IMR-90 (cell line): ENCODE data around the gene TLR6. TPM values are rescaled to one million over a fixed set of nuclear protein-coding genes. Genes with fewer than 3 reads are reported as not detected.

Source experiments
- ATAC-seq: fragments of 200-7000 bp; cut with Tn5 transposase; 2 replicates; pipeline ENCODE4 v1.9.1; 2020; ENCODE audit warnings: low read depth, mild to moderate bottlenecking, moderate library complexity
- BruUV-seq: library from RNA; stranded (reverse); fragments of 400-500 nt; replicated peaks from 2 replicates; lab custom pipeline; 2021; lab: Mats Ljungman, UMichigan
- CTCF ChIA-PET: fragments of 300-600 bp; formaldehyde crosslinking; extraction: SDS; loops from one replicate; lab custom pipeline; 2021; ENCODE audit warnings: antibody characterized with exemption; lab: Yijun Ruan, JAX
- POLR2A ChIA-PET: fragments of 300-600 bp; sonication (Branson Sonifier 250); formaldehyde crosslinking; loops from one replicate; lab custom pipeline; 2022; ENCODE audit warnings: antibody characterized with exemption; ENCODE audit not compliant: unreplicated experiment; lab: Charles Lee
- DNase-seq: peaks from one replicate; pipeline ENCODE4 v3.0.0; 2013
- H2AFZ ChIP-seq: replicated peaks from 2 replicates; pipeline ENCODE3; 2013; ENCODE audit warnings: low read length, mild to moderate bottlenecking; ENCODE audit not compliant: poor library complexity
- H2AK5ac ChIP-seq: 2 replicates; pipeline ENCODE4 v1.6.1; 2013; ENCODE audit warnings: low read depth, low read length, inconsistent platforms
- H2AK9ac ChIP-seq: replicated peaks from 2 replicates; pipeline ENCODE3; 2013; ENCODE audit warnings: mild to moderate bottlenecking, low read depth, low read length, moderate library complexity; ENCODE audit not compliant: poor library complexity
- H2BK120ac ChIP-seq: 2 replicates; pipeline ENCODE4 v1.6.1; 2013; ENCODE audit warnings: low read depth, low read length, inconsistent platforms
- H2BK15ac ChIP-seq: 3 replicates; pipeline ENCODE4 v1.6.1; 2013; ENCODE audit warnings: low read depth, low read length, inconsistent platforms
- H2BK20ac ChIP-seq: 2 replicates; pipeline ENCODE4 v1.6.1; 2013; ENCODE audit warnings: low read depth, mild to moderate bottlenecking, inconsistent platforms, low read length, moderate library complexity
- H2BK5ac ChIP-seq: 2 replicates; pipeline ENCODE4 v1.6.1; 2013; ENCODE audit warnings: mild to moderate bottlenecking, low read depth, low read length, inconsistent platforms; ENCODE audit not compliant: poor library complexity, severe bottlenecking
- H3K14ac ChIP-seq: replicated peaks from 2 replicates; pipeline ENCODE4 v1.6.1; 2013; ENCODE audit warnings: low read depth, low read length, inconsistent platforms
- H3K18ac ChIP-seq: 2 replicates; pipeline ENCODE4 v1.6.1; 2013; ENCODE audit warnings: low read depth, low read length, control low read depth
- H3K23ac ChIP-seq: 2 replicates; pipeline ENCODE4 v1.6.1; 2013; ENCODE audit warnings: low read depth, low read length, inconsistent platforms
- H3K27ac ChIP-seq: 2 replicates; pipeline ENCODE4 v1.5.1; 2013; ENCODE audit warnings: mild to moderate bottlenecking, control low read depth, low read length; ENCODE audit not compliant: insufficient read depth
- H3K27me3 ChIP-seq: 2 replicates; pipeline ENCODE4 v1.6.1; 2013; ENCODE audit warnings: low read length; ENCODE audit not compliant: control insufficient read depth, insufficient read depth
- H3K36me3 ChIP-seq: 2 replicates; pipeline ENCODE4 v1.6.1; 2013; ENCODE audit warnings: low read length, mixed read lengths; ENCODE audit not compliant: control insufficient read depth, insufficient read depth
- H3K4ac ChIP-seq: 2 replicates; pipeline ENCODE4 v1.6.1; 2013; ENCODE audit warnings: low read depth, low read length, inconsistent platforms
- H3K4me1 ChIP-seq: 2 replicates; pipeline ENCODE4 v1.6.1; 2013; ENCODE audit warnings: low read length, mixed read lengths; ENCODE audit not compliant: control insufficient read depth, insufficient read depth
- H3K4me2 ChIP-seq: 2 replicates; pipeline ENCODE4 v1.6.1; 2013; ENCODE audit warnings: low read depth, mild to moderate bottlenecking, control low read depth, low read length, moderate library complexity
- H3K4me3 ChIP-seq: 2 replicates; pipeline ENCODE4 v1.5.1; 2013; ENCODE audit warnings: low read depth, mild to moderate bottlenecking, control low read depth, low read length, moderate library complexity; ENCODE audit not compliant: insufficient read depth
- H3K56ac ChIP-seq: 2 replicates; pipeline ENCODE4 v1.6.1; 2013; ENCODE audit warnings: low read length, inconsistent platforms; ENCODE audit not compliant: insufficient read depth; ENCODE audit errors: extremely low read depth
- H3K79me1 ChIP-seq, 2 experiments: 2 replicates each; pipeline ENCODE4 v1.6.1; 2013; ENCODE audit warnings: low read length in 2 of 2, inconsistent platforms in 1 of 2, low read depth in 1 of 2
- H3K9ac ChIP-seq: 2 replicates; pipeline ENCODE4 v1.6.1; 2013; ENCODE audit warnings: low read depth, low read length, control low read depth
- H3K9me1 ChIP-seq: 2 replicates; pipeline ENCODE4 v1.6.1; 2013; ENCODE audit warnings: low read length, inconsistent platforms; ENCODE audit not compliant: insufficient read depth
- H3K9me3 ChIP-seq: 2 replicates; pipeline ENCODE4 v1.6.1; 2013; ENCODE audit warnings: low read length; ENCODE audit not compliant: control insufficient read depth, insufficient read depth
- H4K20me1 ChIP-seq: 2 replicates; pipeline ENCODE4 v1.6.1; 2013; ENCODE audit warnings: low read length, inconsistent platforms; ENCODE audit not compliant: insufficient read depth
- H4K5ac ChIP-seq: 2 replicates; pipeline ENCODE4 v1.6.1; 2013; ENCODE audit warnings: mild to moderate bottlenecking, low read depth, low read length, control low read depth
- H4K8ac ChIP-seq, 2 experiments: 2 replicates each; pipeline ENCODE4 v1.6.1; 2013; ENCODE audit warnings: low read depth in 2 of 2, low read length in 2 of 2, control low read depth in 1 of 2, inconsistent platforms in 1 of 2
- H4K91ac ChIP-seq: 2 replicates; pipeline ENCODE4 v1.6.1; 2013; ENCODE audit warnings: low read depth, low read length, inconsistent platforms; ENCODE audit not compliant: insufficient read depth
- CHD1 ChIP-seq: IDR thresholded peaks from 2 replicates; pipeline ENCODE4 v1.6.1; 2012; ENCODE audit warnings: low read depth, low read length, improper control_type of control experiment
- FOS ChIP-seq: fragments of 150-350 bp; IDR thresholded peaks from 2 replicates; pipeline ENCODE4 v1.6.1; 2016; ENCODE audit warnings: low read depth, low read length
- MAFK ChIP-seq: IDR thresholded peaks from 2 replicates; pipeline ENCODE4 v1.6.1; 2012; ENCODE audit warnings: low read depth, low read length, improper control_type of control experiment
- MAZ ChIP-seq: IDR thresholded peaks from 2 replicates; pipeline ENCODE4 v1.6.1; 2012; ENCODE audit warnings: low read depth, mild to moderate bottlenecking, low read length, improper control_type of control experiment, moderate library complexity, borderline replicate concordance
- SMC3 ChIP-seq: fragments of 150-350 bp; IDR thresholded peaks from 2 replicates; pipeline ENCODE4 v1.6.1; 2016; ENCODE audit warnings: low read depth, mild to moderate bottlenecking, antibody characterized with exemption, low read length, moderate library complexity
- WGBS, 2 experiments: methylation state at CpG; one replicate each; pipeline versions ENCODE4 v1.1.5 to v1.1.7; 2013; ENCODE audit warnings: missing lambda C conversion rate in 2 of 2; ENCODE audit not compliant: insufficient read length in 1 of 2; ENCODE audit errors: extremely low coverage in 2 of 2; 5-methylcytosine and 5-hydroxymethylcytosine counted together
- dilution Hi-C: fragments of 300-500 bp; cut with HindIII; formaldehyde crosslinking; loops from one replicate; pipeline ENCODE4 v1.14.3; 2018; ENCODE audit warnings: low sequenced_read_pairs; ENCODE audit not compliant: unreplicated experiment
- in situ Hi-C: fragments of 300-500 bp; cut with MboI; formaldehyde crosslinking; loops from 3 replicates; pipeline ENCODE4 v1.14.3; 2019; ENCODE audit warnings: low sequenced_read_pairs, inconsistent platforms, mixed read lengths
- intact Hi-C: fragments of 100-400 bp; cut with micrococcal nuclease; formaldehyde crosslinking; loops from 2 replicates; pipeline ENCODE4 v1.10.0; 2022
- polyA plus RNA-seq, 3 experiments: library from polyadenylated mRNA; depleted of rRNA; stranded (reverse); fragments of >200 nt; gene quantifications; 2 replicates each; pipeline ENCODE4 v1.2.3, GENCODE V29; 2012; ENCODE audit warnings: low replicate concordance in 1 of 3
- total RNA-seq: library from RNA; depleted of rRNA; stranded (reverse); fragments of >200 nt; gene quantifications from 2 replicates; pipeline ENCODE4 v1.2.3, GENCODE V29; 2012
- TF ChIP-seq, protein P1 (sequence below): fragments of 150-350 bp; IDR thresholded peaks from 2 replicates; pipeline ENCODE4 v1.6.1; 2016; ENCODE audit warnings: low read depth, mild to moderate bottlenecking, low read length, moderate library complexity, borderline replicate concordance

The TLR6 gene
- total and polyA plus RNA-seq, 2 of the 4 experiments (the other 2 are of a cell fraction): 1.4 to 3.9 TPM

DNA sequence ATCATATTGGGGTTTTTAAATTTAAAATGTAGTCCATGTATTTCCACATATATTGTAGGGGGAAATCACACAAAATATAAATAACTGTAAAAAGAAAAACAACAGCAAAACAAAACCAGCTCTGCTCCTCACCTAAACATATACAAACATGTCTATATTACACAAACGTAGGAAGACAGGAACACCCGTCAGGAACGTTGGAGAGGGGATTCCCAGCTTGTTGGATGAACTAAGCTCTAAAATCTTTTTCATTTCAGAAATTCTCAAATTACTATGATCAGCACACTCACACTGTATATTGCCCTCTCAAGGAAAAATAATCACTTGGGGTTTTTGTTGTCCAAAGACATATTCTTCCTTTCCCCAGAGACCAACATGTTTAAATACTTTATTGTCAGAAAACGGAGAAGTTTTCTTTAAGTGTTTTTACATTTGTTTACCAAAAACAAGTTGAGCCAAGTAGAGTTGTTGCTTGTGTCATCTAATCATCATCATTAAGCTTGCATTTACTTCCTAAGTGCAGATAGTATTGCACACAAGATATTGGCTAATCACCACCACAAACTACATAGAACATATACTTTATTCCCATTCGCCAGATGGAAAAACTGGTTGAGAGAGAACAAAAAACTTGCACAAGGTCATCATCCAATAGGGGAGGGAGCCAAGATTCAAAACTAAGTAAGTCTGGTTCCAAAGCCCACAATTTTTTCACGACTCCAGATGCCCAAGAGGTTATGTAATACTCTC lies 71.4 kb downstream of the TLR6 start:
- no peak overlapping the region for H3K14ac ChIP-seq
- intact Hi-C loops (no loop called here), in situ Hi-C loops (no loop called here), dilution Hi-C loops (no loop called here)
- H3K9me1 ChIP-seq: no peaks in the 10 kb centered on the region
- no peak overlapping the region for H3K4me3 ChIP-seq
- no peak overlapping the region for H3K4ac ChIP-seq
- DNase-seq (no peak), ATAC-seq (no peak)
- no peak overlapping the region for H2AK9ac ChIP-seq
- no peak overlapping the region for H3K18ac ChIP-seq
- POLR2A ChIA-PET: interaction anchor here (0.6 kb wide), 2 partner anchors 9 to 549 kb away, joined by 3 read pairs; no protein-coding TSS in a partner anchor
- H3K56ac ChIP-seq: no peak overlapping the region
- H4K8ac ChIP-seq: no peak overlapping the region
- CTCF ChIA-PET: interaction anchor here (0.6 kb wide), 1 partner anchor 10 kb away, joined by 3 read pairs; no protein-coding TSS in a partner anchor
- no peak overlapping the region for H4K5ac ChIP-seq
- no peaks in the 10 kb centered on the region for H3K9me3 ChIP-seq
- TF ChIP-seq, protein P1, sequence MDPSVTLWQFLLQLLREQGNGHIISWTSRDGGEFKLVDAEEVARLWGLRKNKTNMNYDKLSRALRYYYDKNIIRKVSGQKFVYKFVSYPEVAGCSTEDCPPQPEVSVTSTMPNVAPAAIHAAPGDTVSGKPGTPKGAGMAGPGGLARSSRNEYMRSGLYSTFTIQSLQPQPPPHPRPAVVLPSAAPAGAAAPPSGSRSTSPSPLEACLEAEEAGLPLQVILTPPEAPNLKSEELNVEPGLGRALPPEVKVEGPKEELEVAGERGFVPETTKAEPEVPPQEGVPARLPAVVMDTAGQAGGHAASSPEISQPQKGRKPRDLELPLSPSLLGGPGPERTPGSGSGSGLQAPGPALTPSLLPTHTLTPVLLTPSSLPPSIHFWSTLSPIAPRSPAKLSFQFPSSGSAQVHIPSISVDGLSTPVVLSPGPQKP: no peak
- TF ChIP-seq SMC3: no peak
- no peak for TF ChIP-seq MAZ
- no peak for TF ChIP-seq FOS
- no peak for TF ChIP-seq CHD1
- TF ChIP-seq MAFK: no peak
- no peak overlapping the region for H4K91ac ChIP-seq
- H3K79me1 ChIP-seq: no peaks in the 10 kb centered on the region
- H3K4me1 ChIP-seq: no peaks in the 10 kb centered on the region
- WGBS, 2 experiments: 40% methylated on average over 2 of the region's 6 CpGs; no CpG with 5 or more reads in 1 of the 2 experiments
- H3K27me3 ChIP-seq: peaks cover 2% of the 10 kb centered on the region
- no peak overlapping the region for H2AK5ac ChIP-seq
- no peak overlapping the region for H2BK5ac ChIP-seq
- H3K9ac ChIP-seq: no peak overlapping the region
- no peak overlapping the region for H2BK120ac ChIP-seq
- H3K4me2 ChIP-seq: no peak overlapping the region
- H2AFZ ChIP-seq: no peak overlapping the region
- no peak overlapping the region for H2BK15ac ChIP-seq
- H3K36me3 ChIP-seq: no peaks in the 10 kb centered on the region
- BruUV-seq: no TSS peak
- no peaks in the 10 kb centered on the region for H4K20me1 ChIP-seq
- H3K23ac ChIP-seq: no peak overlapping the region
- no peak overlapping the region for H3K27ac ChIP-seq
- H2BK20ac ChIP-seq: no peak overlapping the region
